GM12878 (cell line): Measurements from ENCODE around the gene TARM1. TPM values are rescaled to one million over a fixed set of nuclear protein-coding genes. Genes with fewer than 3 reads are reported as not detected.

Experiments used
- ATAC-seq: fragments of 200-7000 bp; cut with Tn5 transposase; 3 replicates; pipeline ENCODE4 v1.9.1; 2020; ENCODE audit warnings: mild to moderate bottlenecking, moderate library complexity
- BruUV-seq: library from RNA; stranded (reverse); fragments of 400-500 nt; replicated peaks from 2 replicates; lab custom pipeline; 2021; lab: Mats Ljungman, UMichigan
- CTCF ChIA-PET: fragments of 300-600 bp; sonication (Branson Sonifier 250); formaldehyde crosslinking; extraction: SDS; loops from one replicate; lab custom pipeline; 2021; ENCODE audit warnings: inconsistent platforms; lab: Yijun Ruan, JAX
- POLR2A ChIA-PET: fragments of 350-600 bp; formaldehyde crosslinking; extraction: SDS; loops from one replicate; lab custom pipeline; 2021; ENCODE audit warnings: inconsistent platforms; lab: Charles Lee
- RAD21 ChIA-PET: fragments of 300-600 bp; sonication (Branson Sonifier 250); formaldehyde crosslinking; loops from one replicate; lab custom pipeline; 2023; ENCODE audit warnings: antibody characterized with exemption; ENCODE audit not compliant: unreplicated experiment; lab: Charles Lee
- SMC1A ChIA-PET: fragments of 300-600 bp; sonication (Branson Sonifier 250); formaldehyde crosslinking; loops from one replicate; lab custom pipeline; 2023; ENCODE audit not compliant: unreplicated experiment, uncharacterized antibody; lab: Charles Lee
- DNase-seq: peaks from one replicate; pipeline ENCODE4 v3.0.0-alpha.2; 2011; ENCODE audit warnings: low read depth, low spot score
- FAIRE-seq: peaks from 3 replicates; lab custom pipeline; 2011; peaks lifted over from hg19 to GRCh38; lab: Jason Lieb, UNC
- H2AFZ ChIP-seq: 2 replicates; pipeline ENCODE4 v1.6.0; 2011; ENCODE audit warnings: low read depth, low read length, control low read depth; ENCODE audit not compliant: control insufficient read depth
- H3K27ac ChIP-seq: 2 replicates; pipeline ENCODE4 v1.5.1; 2011; ENCODE audit warnings: control low read depth; ENCODE audit not compliant: control insufficient read depth, insufficient read depth
- H3K27me3 ChIP-seq, 2 experiments: replicated peaks in 1 of 2; 2 replicates each; pipeline versions ENCODE4 v1.6.0 to v1.6.1; 2011; ENCODE audit warnings: low read length in 1 of 2; ENCODE audit not compliant: control insufficient read depth in 2 of 2, insufficient read depth in 2 of 2
- H3K36me3 ChIP-seq, 2 experiments: 2 replicates each; pipeline ENCODE4 v1.5.1; 2011; ENCODE audit warnings: low read length in 1 of 2; ENCODE audit not compliant: control insufficient read depth in 2 of 2, insufficient read depth in 2 of 2
- H3K4me1 ChIP-seq: 2 replicates; pipeline ENCODE4 v1.6.1; 2011; ENCODE audit warnings: mild to moderate bottlenecking, low read length, moderate library complexity, mixed read lengths; ENCODE audit not compliant: control insufficient read depth, insufficient read depth
- H3K4me2 ChIP-seq: 2 replicates; pipeline ENCODE4 v1.6.0; 2011; ENCODE audit warnings: control low read depth; ENCODE audit not compliant: control insufficient read depth, insufficient read depth
- H3K4me3 ChIP-seq: fragments of 200-600 bp; sonication (generic); 2 replicates; pipeline ENCODE4 v1.5.1; 2016
- H3K79me2 ChIP-seq: 2 replicates; pipeline ENCODE4 v1.6.0; 2011; ENCODE audit warnings: low read length; ENCODE audit not compliant: control insufficient read depth, insufficient read depth
- H3K9ac ChIP-seq: 2 replicates; pipeline ENCODE4 v1.8.0; 2011; ENCODE audit warnings: low read length, control low read depth, mixed read lengths; ENCODE audit not compliant: control insufficient read depth, insufficient read depth
- H3K9me3 ChIP-seq: replicated peaks from 3 replicates; pipeline ENCODE4 v1.5.1; 2011; ENCODE audit warnings: mild to moderate bottlenecking, low read length; ENCODE audit not compliant: control insufficient read depth, insufficient read depth
- H4K20me1 ChIP-seq: 2 replicates; pipeline ENCODE4 v1.6.0; 2011; ENCODE audit not compliant: control insufficient read depth, insufficient read depth
- ETV6 ChIP-seq, 2 experiments: fragments of 450-650 bp in 1 of 2; IDR thresholded peaks in 1 of 2; conservative IDR thresholded peaks in 1 of 2; 2 replicates each; pipeline ENCODE4 v1.6.1; 2014; ENCODE audit warnings: antibody characterized with exemption in 1 of 2, borderline replicate concordance in 1 of 2, low read depth in 1 of 2, mild to moderate bottlenecking in 1 of 2, moderate library complexity in 1 of 2
- FOS ChIP-seq: IDR thresholded peaks from 3 replicates; pipeline ENCODE4 v1.6.1; 2011; ENCODE audit warnings: borderline replicate concordance; ENCODE audit not compliant: insufficient read length; ENCODE audit errors: extremely low read depth
- FOXM1 ChIP-seq: IDR thresholded peaks from 2 replicates; pipeline ENCODE4 v1.6.1; 2012; ENCODE audit warnings: low read depth, mild to moderate bottlenecking, inconsistent platforms, low read length, moderate library complexity
- JUNB ChIP-seq: IDR thresholded peaks from 2 replicates; pipeline ENCODE4 v1.6.1; 2016; ENCODE audit warnings: antibody characterized with exemption, mild to moderate bottlenecking
- NBN ChIP-seq: fragments of 450-650 bp; IDR thresholded peaks from 2 replicates; pipeline ENCODE4 v1.6.1; 2016
- USF1 ChIP-seq: IDR thresholded peaks from 2 replicates; pipeline ENCODE4 v1.6.1; 2011; ENCODE audit warnings: borderline replicate concordance, low read depth, mild to moderate bottlenecking, moderate library complexity, mixed read lengths, low read length; ENCODE audit not compliant: insufficient read depth; ENCODE audit errors: extremely low read length
- WGBS: methylation state at CpG from one replicate; pipeline ENCODE4 v1.1.6; 2016; ENCODE audit warnings: low lambda C conversion rate; ENCODE audit not compliant: insufficient replicate concordance, insufficient coverage; ENCODE audit errors: missing lambda C conversion rate; 5-methylcytosine and 5-hydroxymethylcytosine counted together
- in situ Hi-C: fragments of 300-500 bp; cut with MboI; formaldehyde crosslinking; loops from 9 replicates; pipeline ENCODE4 v1.14.3; 2018; ENCODE audit warnings: mixed read lengths
- intact Hi-C: fragments of 100-400 bp; cut with micrococcal nuclease; formaldehyde crosslinking; loops from one replicate; pipeline ENCODE4 v1.14.2; 2022; ENCODE audit not compliant: unreplicated experiment
- polyA plus RNA-seq, 11 experiments: library from polyadenylated mRNA; depleted of rRNA in 4 of 11; unstranded in 6 of 11; stranded (reverse) in 5 of 11; fragments of >200 nt; fragmentation: Nextera tagmentation in 4 of 11; fragmentation: Illumina TruSeq in 1 of 11; extraction: Ambion mirVana in 4 of 11; extraction: Trizol in 1 of 11; gene quantifications; 1 replicate in 1 of 11; 2 replicates in 10 of 11; pipeline versions ENCODE4 v1.2.1 to v1.2.3, GENCODE V29; 2011 to 2016; ENCODE audit warnings: inconsistent platforms in 2 of 11, missing spikeins in 2 of 11, low read depth in 1 of 11
- total RNA-seq, 4 experiments: library from RNA; depleted of rRNA in 3 of 4; stranded (reverse); fragments of >200 nt in 3 of 4; fragmentation: Illumina TruSeq in 1 of 4; extraction: Trizol in 1 of 4; gene quantifications; 2 replicates each; pipeline versions ENCODE4 v1.2.1 to v1.2.3, GENCODE V29; 2013 to 2021
- TF ChIP-seq, protein P1 (sequence below): fragments of 450-650 bp; conservative IDR thresholded peaks from 2 replicates; pipeline ENCODE4 v1.6.1; 2017; ENCODE audit warnings: mild to moderate bottlenecking, moderate library complexity

Gene TARM1
- total and polyA plus RNA-seq, 10 of the 15 experiments (the other 5 are each of a cell fraction or from before 2014, with no cell fraction given): not detected

DNA sequence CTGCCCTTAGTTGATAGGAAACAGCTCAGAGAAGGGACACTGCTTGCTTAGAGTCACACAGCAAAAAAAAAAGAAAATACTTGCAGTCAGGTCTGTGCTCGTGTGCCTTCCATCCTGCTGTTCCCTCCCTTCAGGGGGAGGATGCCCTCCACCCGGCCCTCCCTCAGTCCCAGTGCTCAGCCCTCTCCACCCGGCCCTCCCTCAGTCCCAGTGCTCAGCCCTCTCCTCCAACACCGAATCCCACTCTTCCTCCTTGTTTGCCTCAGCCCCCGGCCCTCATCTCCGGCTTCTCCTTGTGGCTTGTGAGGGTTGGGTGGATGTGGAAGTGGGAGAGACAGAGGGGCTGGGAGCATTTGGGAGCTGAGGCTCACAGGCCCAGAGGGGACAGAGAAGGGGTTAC lies 28.5 kb upstream of the TARM1 start:
- ChIA-PET CTCF (no interaction called here), POLR2A (no interaction called here), SMC1A (interaction anchor here (0.5 kb wide), 1 partner anchor 141 kb away, joined by 3 read pairs; no protein-coding TSS in a partner anchor), RAD21 (no interaction called here)
- no peak for TF ChIP-seq FOS
- TF ChIP-seq JUNB: no peak
- TF ChIP-seq ETV6 (conservative IDR thresholded peaks at IDR 0.05 in 1 of 2, IDR thresholded peaks at IDR 0.05 in 1 of 2; ENCODE audit: borderline replicate concordance in 1 of 2, low read depth in 1 of 2): no peak
- no peak for TF ChIP-seq USF1
- no peak for TF ChIP-seq NBN
- no peak for TF ChIP-seq FOXM1
- TF ChIP-seq, protein P1, sequence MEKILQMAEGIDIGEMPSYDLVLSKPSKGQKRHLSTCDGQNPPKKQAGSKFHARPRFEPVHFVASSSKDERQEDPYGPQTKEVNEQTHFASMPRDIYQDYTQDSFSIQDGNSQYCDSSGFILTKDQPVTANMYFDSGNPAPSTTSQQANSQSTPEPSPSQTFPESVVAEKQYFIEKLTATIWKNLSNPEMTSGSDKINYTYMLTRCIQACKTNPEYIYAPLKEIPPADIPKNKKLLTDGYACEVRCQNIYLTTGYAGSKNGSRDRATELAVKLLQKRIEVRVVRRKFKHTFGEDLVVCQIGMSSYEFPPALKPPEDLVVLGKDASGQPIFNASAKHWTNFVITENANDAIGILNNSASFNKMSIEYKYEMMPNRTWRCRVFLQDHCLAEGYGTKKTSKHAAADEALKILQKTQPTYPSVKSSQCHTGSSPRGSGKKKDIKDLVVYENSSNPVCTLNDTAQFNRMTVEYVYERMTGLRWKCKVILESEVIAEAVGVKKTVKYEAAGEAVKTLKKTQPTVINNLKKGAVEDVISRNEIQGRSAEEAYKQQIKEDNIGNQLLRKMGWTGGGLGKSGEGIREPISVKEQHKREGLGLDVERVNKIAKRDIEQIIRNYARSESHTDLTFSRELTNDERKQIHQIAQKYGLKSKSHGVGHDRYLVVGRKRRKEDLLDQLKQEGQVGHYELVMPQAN: no peak
- Histone ChIP-seq H3K79me2 (peaks cover 11% of the 10 kb centered on the region), H3K4me2 (no peak overlapping the region), H3K27me3 (no peaks in the 10 kb centered on the region), H3K4me1 (no peaks in the 10 kb centered on the region), H3K9ac (no peak overlapping the region), H3K9me3 (no peaks in the 10 kb centered on the region), H3K27ac (no peak overlapping the region), H3K4me3 (no peak overlapping the region), H4K20me1 (no peaks in the 10 kb centered on the region; the same call in 1 of the 2 replicates), H2AFZ (no peak overlapping the region), H3K36me3 (peaks cover 16 to 17% of the 10 kb centered on the region in 2 experiments; a peak in 3 of 4 replicates)
- FAIRE-seq: no peak
- in situ Hi-C loops: no loop called here
- 66% methylated on average over 4 of the region's 6 CpGs for WGBS
- DNase-seq: no peak
- no TSS peak for BruUV-seq
- no peak for ATAC-seq
- intact Hi-C loops: loop anchor here (10.0 kb wide), 2 partner anchors 585 to 1005 kb away; partner anchors contain the start of gene ZNF160
